Measurements from ENCODE around the gene CADM4. TPM values are rescaled to one million over a fixed set of nuclear protein-coding genes. Genes with fewer than 3 reads are reported as not detected.
"Not testable (repeated sequence)": the region's sequence is repeated elsewhere in the genome, so short reads cannot be mapped to it uniquely, and the experiment has no call there.

The CADM4 gene
- total and polyA plus RNA-seq, 8 donors, result 5.9 to 11.3 (median 8.7) TPM

GRCh38 chr19:43658001-43658400 lies 18.4 kb upstream of the CADM4 start:
- intact Hi-C loops (cut with DNase I), result loop anchor here in 1 of 3 donors (10.0 kb wide), 1 partner anchor 213 kb away; no protein-coding TSS in a partner anchor
- no peak for FAIRE-seq
- Histone ChIP-seq H3K9me3 (no peaks in the 10 kb centered on the region), H3K36me3 (no peaks in the 10 kb centered on the region), H3K27me3 (no peaks in the 10 kb centered on the region), H3K4me1 (no peaks in the 10 kb centered on the region), H3K27ac (no peak overlapping the region), H3K4me3 (no peak overlapping the region)
- WGBS, 2 donors, result 83 to 91% methylated on average over 2 of the region's 2 CpGs
- no peak for ATAC-seq
- DNase-seq, result no peak
- TF ChIP-seq CTCF (IDR thresholded peaks at IDR 0.05), result no peak

- intact Hi-C loops (cut with DNase I), result loop anchor here in 1 of 3 donors (10.0 kb wide), 1 partner anchor 212 kb away; no protein-coding TSS in a partner anchor
- TF ChIP-seq CTCF (IDR thresholded peaks at IDR 0.05), result no peak
- WGBS, 2 donors, result 82 to 83% methylated on average over 2 to 6 of the region's 6 CpGs
- FAIRE-seq (no peak), ATAC-seq (no peak), DNase-seq (no peak)
- Histone ChIP-seq H3K4me1 (peaks cover 0 to 4% (median 2%) of the 10 kb centered on the region in 3 donors), H3K9me3 (no peaks in the 10 kb centered on the region), H3K27me3 (no peaks in the 10 kb centered on the region), H3K4me3 (no peak overlapping the region), H3K27ac (no peak overlapping the region), H3K36me3 (no peaks in the 10 kb centered on the region)
Measured at GRCh38 chr19:43656436-43656835, 16.8 kb upstream of the CADM4 start.

- Histone ChIP-seq H3K9me3 (no peaks in the 10 kb centered on the region), H3K27ac (no peak overlapping the region), H3K4me3 (peak overlapping the region in 1 of 4 donors; percentile 29), H3K4me1 (peaks cover 0 to 7% (median 6%) of the 10 kb centered on the region in 3 donors), H3K27me3 (no peaks in the 10 kb centered on the region), H3K36me3 (no peaks in the 10 kb centered on the region)
- ATAC-seq (peak in 1 of 4 donors; percentile 26), FAIRE-seq (no peak), DNase-seq (no peak)
- intact Hi-C loops (cut with DNase I), result loop anchor here in 1 of 3 donors (5.0 to 10.0 kb wide), 2 partner anchors 110 to 208 kb away; no protein-coding TSS in a partner anchor
- WGBS, 2 donors, result 51 to 55% methylated on average over 5 of the region's 5 CpGs
- no peak for TF ChIP-seq CTCF (IDR thresholded peaks at IDR 0.05)
Measured at GRCh38 chr19:43652546-43652874, 12.9 kb upstream of the CADM4 start.

- peak overlapping the region; percentile 6 to 55 (median 34) for H3K27ac ChIP-seq
- ATAC-seq, result peak; percentile 91 to 98 (median 97)
- H3K9me3 ChIP-seq, result no peaks in the 10 kb centered on the region
- FAIRE-seq, result no peak
- intact Hi-C loops (cut with DNase I), result loop anchor here in 1 of 3 donors (5.0 to 10.0 kb wide), 2 partner anchors 110 to 207 kb away; no protein-coding TSS in a partner anchor
- no peaks in the 10 kb centered on the region for H3K36me3 ChIP-seq
- peak; percentile 56 to 78 (median 70) for DNase-seq
- no peaks in the 10 kb centered on the region for H3K27me3 ChIP-seq
- H3K4me3 ChIP-seq, result peak overlapping the region; percentile 9 to 52 (median 24)
- H3K4me1 ChIP-seq, result peaks cover 0 to 7% (median 6%) of the 10 kb centered on the region in 3 donors
- peak; percentile 62 to 71 (median 64) for TF ChIP-seq CTCF (IDR thresholded peaks at IDR 0.05)
- WGBS, 2 donors, result 28 to 34% methylated on average over 14 of the region's 14 CpGs
Measured at GRCh38 chr19:43651758-43652545, 12.3 kb upstream of the CADM4 start.

- not testable (repeated sequence) for H3K4me1 ChIP-seq, DNase-seq, FAIRE-seq, H3K27me3 ChIP-seq, H3K4me3 ChIP-seq, ATAC-seq, H3K36me3 ChIP-seq, H3K27ac ChIP-seq, H3K9me3 ChIP-seq
- 96 to 97% methylated on average over 6 to 7 of the region's 7 CpGs for WGBS, 2 donors
- intact Hi-C loops (cut with DNase I), result loop anchor here in 1 of 3 donors (5.0 to 10.0 kb wide), 2 partner anchors 108 to 205 kb away; no protein-coding TSS in a partner anchor
Measured at GRCh38 chr19:43650276-43650675, 10.6 kb upstream of the CADM4 start.
